GM12891 (cell line): ENCODE data around the gene LIMA1.

Source experiments
- DNase-seq: peaks from one replicate; pipeline ENCODE4 v3.0.0; 2011; ENCODE audit warnings: low spot score; ENCODE audit not compliant: insufficient read length
- FAIRE-seq: peaks from 2 replicates; lab custom pipeline; 2011; peaks lifted over from hg19 to GRCh38; lab: Jason Lieb, UNC
- PAX5 ChIP-seq: IDR thresholded peaks from 2 replicates; pipeline ENCODE4 v1.6.1; 2011; ENCODE audit warnings: low read length, moderate library complexity, mild to moderate bottlenecking; ENCODE audit not compliant: insufficient read depth, severe bottlenecking
- POLR2A ChIP-seq: IDR thresholded peaks from 2 replicates; pipeline ENCODE4 v1.6.1; 2011; ENCODE audit warnings: low read depth, low read length, control low read depth
- POLR2AphosphoS5 ChIP-seq: IDR thresholded peaks from 2 replicates; pipeline ENCODE4 v1.6.1; 2011; ENCODE audit warnings: low read depth, low read length, control low read depth
- POU2F2 ChIP-seq: IDR thresholded peaks from 2 replicates; pipeline ENCODE4 v1.6.1; 2011; ENCODE audit warnings: low read depth, mild to moderate bottlenecking, control low read depth, low read length, moderate library complexity
- SPI1 ChIP-seq: IDR thresholded peaks from 2 replicates; pipeline ENCODE4 v1.6.1; 2011; ENCODE audit warnings: low read depth, low read length, control low read depth
- TAF1 ChIP-seq: IDR thresholded peaks from 2 replicates; pipeline ENCODE4 v1.6.1; 2011; ENCODE audit warnings: low read depth, low read length, control low read depth

Gene LIMA1

DNA sequence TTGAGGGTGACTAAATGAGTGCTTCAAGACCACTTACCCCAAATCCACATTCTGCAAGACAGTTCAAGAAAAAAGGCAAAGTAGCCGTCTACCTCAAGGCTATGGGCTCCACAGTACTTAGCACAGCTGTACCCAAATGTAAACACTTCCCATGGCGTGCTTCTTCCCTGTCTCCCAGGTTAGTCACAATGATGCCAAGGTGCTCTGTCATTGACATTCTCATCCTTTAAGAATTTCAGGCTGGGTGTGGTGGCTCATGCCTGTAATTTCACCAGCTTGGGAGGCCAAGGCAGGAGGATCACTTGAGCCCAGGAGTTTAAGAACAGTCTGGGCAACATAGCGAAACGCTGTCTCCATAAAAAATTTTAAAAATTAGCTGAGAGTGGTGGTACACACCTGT is 64.9 kb downstream of the LIMA1 start:
- DNase-seq (no peak), FAIRE-seq (no peak)
- TF ChIP-seq POLR2A: no peak
- no peak for TF ChIP-seq POLR2AphosphoS5
- no peak for TF ChIP-seq SPI1
- no peak for TF ChIP-seq PAX5
- TF ChIP-seq POU2F2: no peak

- DNase-seq (no peak), FAIRE-seq (no peak)
- TF ChIP-seq SPI1 (no peak), POU2F2 (no peak), TAF1 (no peak), POLR2AphosphoS5 (no peak), PAX5 (no peak), POLR2A (no peak)
Observed at GRCh38 chr12:50217202-50217601, 66.1 kb downstream of the LIMA1 start.

- DNase-seq (no peak), FAIRE-seq (no peak)
- TF ChIP-seq TAF1: no peak
- TF ChIP-seq PAX5: no peak
- no peak for TF ChIP-seq POLR2A
- no peak for TF ChIP-seq POU2F2
- no peak for TF ChIP-seq SPI1
- no peak for TF ChIP-seq POLR2AphosphoS5
Observed at GRCh38 chr12:50215033-50215432, 68.3 kb downstream of the LIMA1 start.

DNA sequence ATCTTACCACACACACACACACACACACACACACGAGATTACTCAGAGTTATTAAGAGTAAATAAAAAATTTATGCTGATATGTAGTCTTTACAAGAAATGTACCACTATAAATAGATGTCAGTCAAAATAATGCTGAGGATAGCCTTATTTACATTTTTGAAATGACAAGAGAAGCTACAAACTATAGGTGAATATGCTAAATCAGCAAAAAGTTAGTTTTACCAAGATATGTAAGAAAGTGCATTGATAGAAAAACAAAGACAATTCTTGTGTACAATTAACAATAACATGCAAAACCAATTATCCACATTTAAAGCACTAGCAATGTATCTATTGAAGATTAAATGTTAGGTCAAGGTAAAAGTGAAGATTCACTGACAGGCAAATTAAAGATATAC is 69.3 kb downstream of the LIMA1 start:
- no peak for TF ChIP-seq POU2F2
- TF ChIP-seq POLR2A: no peak
- TF ChIP-seq POLR2AphosphoS5: no peak
- no peak for TF ChIP-seq TAF1
- no peak for TF ChIP-seq SPI1
- no peak for FAIRE-seq
- DNase-seq: no peak

DNA sequence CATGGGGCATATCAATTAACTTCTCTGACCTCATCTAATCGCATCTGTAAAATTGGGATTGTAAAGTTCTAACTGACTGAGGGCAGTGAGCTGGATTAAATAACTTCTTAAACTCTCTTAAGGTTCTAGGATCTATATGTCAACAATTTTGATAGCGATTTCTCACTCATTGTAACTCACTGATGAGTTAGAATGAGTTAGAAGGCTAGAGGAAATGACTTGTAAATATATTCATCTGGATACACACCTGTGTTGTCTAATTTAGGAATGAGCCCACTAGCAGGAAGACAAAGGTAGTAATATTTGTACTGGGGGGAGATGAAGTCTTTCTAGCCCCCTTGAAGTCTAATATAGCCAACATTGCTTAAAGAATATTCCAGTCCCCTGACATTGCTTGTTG is 69.9 kb downstream of the LIMA1 start:
- no peak for DNase-seq
- no peak for FAIRE-seq
- TF ChIP-seq TAF1 (no peak), POU2F2 (no peak), SPI1 (no peak), PAX5 (no peak), POLR2A (no peak), POLR2AphosphoS5 (no peak)

DNA sequence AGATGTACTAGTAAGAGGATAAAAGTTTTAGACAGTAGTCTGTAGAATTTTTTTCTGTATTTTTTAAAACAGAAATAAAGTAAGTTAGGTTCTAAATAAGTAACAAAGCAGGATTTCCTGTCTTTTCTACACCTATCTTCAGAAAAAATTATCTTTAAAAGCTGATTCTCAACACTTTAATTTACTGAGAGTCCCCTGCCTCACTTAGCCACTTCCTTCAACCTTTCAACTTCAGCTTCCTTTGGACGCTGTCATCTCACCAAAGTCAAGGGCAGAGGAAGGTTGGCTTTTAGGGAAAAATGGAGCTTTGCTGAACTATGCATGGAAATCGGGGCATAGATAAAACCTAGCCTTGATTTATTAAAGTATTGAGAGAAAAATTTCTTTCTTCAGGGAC is 71.3 kb downstream of the LIMA1 start:
- FAIRE-seq: no peak

GRCh38 chr12:50211392-50212070 is 71.8 kb downstream of the LIMA1 start:
- FAIRE-seq (no peak), DNase-seq (no peak)
- TF ChIP-seq POLR2A: no peak
- TF ChIP-seq POLR2AphosphoS5: no peak
- no peak for TF ChIP-seq SPI1
- no peak for TF ChIP-seq PAX5

More for the DNA sequence above, 71.3 kb downstream of the LIMA1 start:
- DNase-seq: no peak
- no peak for TF ChIP-seq SPI1
- TF ChIP-seq PAX5: no peak
- TF ChIP-seq POU2F2: no peak
- TF ChIP-seq POLR2AphosphoS5: no peak
- no peak for TF ChIP-seq TAF1
- TF ChIP-seq POLR2A: no peak

- no peak for DNase-seq
- no peak for FAIRE-seq
- TF ChIP-seq TAF1: no peak
- peak; percentile 75 for TF ChIP-seq SPI1
Observed at GRCh38 chr12:50207424-50207823, 75.9 kb downstream of the LIMA1 start.

GRCh38 chr12:50205648-50206047 is 77.7 kb downstream of the LIMA1 start:
- DNase-seq (no peak), FAIRE-seq (no peak)
- TF ChIP-seq POLR2AphosphoS5 (no peak), PAX5 (no peak), SPI1 (no peak), TAF1 (no peak), POU2F2 (no peak), POLR2A (no peak)

DNA sequence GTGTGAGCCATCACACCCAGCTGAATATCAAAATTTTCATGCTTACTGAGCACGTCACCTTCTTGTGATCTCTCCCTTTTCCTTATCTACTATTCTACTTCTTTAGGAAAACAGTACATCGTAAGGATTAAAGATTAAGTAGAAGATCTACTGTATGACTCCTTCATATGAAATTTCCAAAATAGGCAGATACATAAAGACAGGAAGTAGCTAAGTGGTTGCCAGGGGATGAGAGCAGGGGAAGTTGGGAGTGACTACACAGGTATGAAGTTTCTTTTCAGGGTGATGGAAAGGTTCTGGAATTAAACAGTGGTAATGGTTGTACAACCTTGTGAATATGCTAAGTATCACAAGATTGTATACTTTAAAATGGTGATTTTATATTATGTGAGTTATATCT is 79.6 kb downstream of the LIMA1 start:
- DNase-seq (no peak), FAIRE-seq (no peak)
- TF ChIP-seq POU2F2 (no peak), SPI1 (no peak), PAX5 (no peak), POLR2AphosphoS5 (no peak), POLR2A (no peak), TAF1 (no peak)
